Activated T-cell treated with anti-CD3 and anti-CD28 coated beads for 1 hour (primary cell): Measurements from ENCODE around the gene NTPCR.

Experiments
- DNase-seq: peaks from one replicate; pipeline ENCODE4 v3.0.0-alpha.2; 2020; ENCODE audit warnings: low read depth

Gene NTPCR

DNA sequence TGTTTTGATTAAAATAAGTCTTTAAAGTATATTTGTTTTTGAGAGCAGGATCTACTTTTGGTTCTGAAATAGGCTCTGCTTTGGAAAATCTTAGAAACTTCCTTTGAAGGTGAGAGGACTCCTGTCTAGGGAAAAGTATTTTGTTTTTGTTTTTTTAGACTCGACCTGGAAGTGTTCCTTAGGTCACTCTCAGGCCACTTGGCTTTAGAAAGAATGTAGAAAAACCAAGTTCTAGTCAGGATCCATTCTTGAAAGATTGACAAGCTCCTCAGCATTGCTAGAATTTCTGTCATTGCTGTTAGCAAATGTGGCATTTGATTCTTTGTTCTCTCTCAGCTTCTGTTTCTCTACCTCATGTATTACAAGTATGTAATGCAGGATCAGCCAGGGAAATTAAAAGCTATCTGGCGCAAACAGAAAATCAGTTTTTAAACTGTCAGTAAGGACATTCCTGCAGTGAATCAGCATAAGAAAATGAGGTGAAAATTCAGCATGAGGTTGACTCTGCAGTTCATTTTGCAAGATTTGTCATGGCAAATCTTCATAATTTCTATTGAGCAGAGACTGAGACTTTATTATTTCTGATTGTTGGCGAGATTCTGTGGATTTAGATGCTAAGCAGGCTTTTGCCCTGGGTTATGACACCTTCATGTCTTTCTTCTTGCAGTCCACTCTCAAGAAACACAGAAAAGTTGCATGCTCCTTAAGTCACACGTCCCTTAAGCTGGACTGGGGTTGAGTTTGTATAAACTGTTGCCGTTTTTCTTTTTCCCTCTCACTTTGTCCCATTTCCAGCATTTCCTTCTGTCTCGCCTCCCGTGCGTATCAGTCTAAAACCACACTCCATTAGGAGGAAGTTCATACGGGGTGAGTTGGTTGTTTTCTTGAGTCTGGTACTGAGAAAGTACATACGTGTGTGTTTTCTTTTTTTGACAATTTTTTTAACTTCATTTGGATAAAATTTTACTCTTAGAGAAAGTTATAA lies 12.6 kb downstream of the NTPCR start:
- DNase-seq: no peak

DNA sequence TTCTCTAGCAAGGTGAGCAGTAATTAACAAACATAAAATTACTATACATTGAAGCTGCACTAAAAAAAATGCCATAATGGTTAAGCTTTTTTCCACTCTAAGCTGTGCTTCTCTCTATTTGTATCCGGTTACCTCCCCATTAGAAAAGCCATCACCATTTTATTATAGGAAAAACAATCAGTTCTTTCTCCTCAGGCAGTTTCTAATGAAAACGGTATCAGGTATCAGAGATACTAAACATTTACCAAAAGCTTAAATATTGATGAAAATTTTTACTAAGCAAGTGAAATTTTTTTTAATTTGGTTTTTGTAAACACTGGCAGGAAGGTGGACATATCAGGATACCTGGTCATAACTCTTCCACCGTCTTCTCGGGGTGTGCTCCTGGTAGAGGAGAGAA lies 14.2 kb downstream of the NTPCR start:
- no peak for DNase-seq

DNA sequence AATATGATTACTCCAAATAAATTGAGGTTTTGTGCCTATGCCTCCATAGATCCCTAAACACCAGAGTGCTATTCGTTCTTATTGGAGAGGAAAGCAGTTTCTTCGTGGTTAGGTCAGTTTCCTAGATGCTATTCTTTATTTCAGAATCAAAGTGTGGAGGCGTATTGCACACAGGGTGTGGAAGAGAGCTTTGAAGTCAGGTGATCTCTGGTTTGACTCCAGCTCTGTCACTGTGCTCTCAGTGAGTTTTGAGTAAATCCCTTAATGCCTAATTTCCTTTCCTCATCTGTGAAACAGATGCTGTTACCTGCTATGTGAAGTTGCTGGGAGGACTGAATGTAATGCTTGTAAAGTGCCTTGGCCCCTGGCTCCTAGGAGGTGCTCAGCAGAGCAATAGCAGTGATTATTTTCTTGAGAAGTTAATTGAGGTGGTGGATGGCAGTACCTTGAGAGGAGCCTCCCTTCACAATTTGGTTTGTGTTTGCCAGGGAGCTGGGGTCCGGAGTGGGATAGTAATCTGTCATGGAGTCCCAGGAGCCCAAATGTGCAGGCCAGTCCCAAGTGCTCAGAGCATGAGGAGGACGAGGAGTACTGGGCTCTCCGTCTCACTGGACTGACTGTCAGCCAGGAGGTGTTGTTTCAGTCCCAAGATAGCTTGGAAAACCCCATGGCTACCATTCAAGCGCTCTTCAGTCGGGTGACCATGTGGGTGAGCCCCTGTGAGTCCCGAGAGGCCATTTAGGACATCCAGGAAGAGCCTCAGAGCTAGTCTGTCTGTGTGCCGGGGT lies 14.9 kb downstream of the NTPCR start:
- DNase-seq: no peak

DNA sequence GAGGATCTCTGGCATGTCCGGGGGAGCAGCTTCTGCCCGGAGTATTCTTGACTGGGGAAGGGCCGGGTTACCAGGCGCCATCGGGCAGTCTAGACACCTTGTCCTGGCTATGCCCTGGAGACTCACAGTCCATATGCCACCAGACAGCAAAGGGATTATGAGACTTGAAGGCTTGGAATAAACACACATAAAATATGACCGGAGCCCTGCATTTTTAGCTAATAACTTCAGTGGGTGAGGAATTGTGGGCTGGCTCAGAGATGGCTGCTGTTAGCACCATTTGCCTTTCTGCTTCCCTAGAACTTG lies 15.5 kb downstream of the NTPCR start:
- DNase-seq: no peak

DNA sequence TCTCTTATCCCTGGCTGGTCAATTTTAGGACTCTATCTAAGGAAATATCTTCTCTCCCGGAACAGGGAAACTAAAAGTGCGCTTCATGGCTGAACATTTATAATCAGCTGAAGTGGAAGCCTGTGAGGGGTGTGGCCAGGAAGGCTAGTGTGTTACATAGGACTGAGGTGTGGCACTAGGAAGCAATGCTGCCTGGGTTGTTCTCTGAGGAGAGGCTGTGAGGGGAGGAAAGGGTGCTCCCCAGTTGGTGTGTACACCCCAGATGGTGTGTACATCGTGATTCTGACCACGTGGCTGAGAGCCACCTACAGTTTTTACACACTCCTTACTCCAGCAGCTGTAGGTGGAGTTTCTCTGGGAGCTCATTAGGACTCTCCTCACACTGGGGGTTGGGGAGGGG lies 16.3 kb downstream of the NTPCR start:
- DNase-seq: no peak

DNA sequence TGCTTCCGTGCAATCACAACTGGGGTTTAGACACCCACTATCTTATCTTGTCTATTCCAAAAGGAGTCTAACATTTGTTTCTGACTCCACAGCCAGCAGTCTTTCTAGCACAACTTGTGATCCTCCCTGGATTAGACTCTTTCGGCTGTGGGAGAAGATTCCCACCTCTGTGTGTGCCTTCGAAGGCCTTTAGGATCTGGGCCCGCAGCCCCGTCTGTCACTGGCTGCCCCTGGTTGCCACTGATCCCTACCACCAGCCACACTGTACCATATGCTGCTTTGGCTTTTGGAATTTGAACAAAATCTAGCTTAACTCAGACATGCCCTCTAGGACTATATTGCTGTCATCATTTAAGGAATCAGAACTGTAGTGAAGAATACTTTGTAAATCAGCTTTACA lies 18.0 kb downstream of the NTPCR start:
- no peak for DNase-seq

DNA sequence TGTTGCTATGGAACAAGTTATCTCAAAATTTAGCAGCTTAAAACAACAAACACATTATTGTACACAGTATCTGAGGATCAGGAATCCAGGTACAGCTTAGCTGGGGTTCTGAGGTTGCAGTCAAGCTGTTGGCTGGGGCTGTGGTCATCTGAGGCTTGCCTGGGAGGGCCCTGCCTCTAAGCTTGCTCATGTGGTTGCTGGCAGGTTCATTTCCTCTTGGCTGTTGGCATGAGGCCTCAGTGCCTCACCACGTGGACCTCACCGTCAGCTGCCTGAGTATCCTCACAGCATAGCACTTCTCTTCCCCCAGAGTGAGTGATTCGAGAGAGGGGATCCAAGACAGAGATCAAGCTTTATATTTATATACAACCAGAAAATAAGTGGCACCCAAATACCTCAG lies 18.6 kb downstream of the NTPCR start:
- no peak for DNase-seq

DNA sequence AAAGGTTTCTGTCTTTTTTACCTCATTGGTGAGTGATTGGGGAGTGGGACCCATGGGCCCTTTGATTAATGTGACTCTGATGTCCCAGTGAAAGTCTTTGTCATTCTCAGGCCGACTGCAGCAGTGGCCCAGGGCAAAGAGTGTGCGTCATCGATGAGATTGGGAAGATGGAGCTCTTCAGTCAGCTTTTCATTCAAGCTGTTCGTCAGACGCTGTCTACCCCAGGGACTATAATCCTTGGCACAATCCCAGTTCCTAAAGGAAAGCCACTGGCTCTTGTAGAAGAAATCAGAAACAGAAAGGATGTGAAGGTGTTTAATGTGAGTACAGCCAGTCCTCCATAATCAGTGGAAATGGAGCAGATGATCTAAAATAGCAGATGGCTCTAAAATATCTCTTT lies 19.4 kb downstream of the NTPCR start:
- DNase-seq: no peak

DNA sequence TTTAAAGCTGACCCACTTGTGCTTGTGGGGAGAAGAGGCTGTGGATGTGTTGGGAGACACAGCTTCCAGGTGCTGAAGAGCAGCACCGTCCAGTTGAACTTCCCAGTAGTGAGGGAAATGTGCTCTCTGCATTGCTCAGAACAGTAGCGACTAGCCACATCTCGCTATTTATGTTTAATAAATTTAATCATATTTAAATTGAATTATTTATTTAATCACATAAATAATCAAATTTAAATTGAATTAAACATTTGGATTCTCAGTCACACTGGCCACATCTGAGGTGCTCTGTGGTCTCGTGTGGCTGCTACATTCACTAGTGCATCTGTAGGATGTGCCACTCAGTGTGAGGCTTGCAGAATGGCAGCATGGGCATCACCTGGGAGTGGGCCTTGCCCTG lies 20.1 kb downstream of the NTPCR start:
- DNase-seq: no peak

DNA sequence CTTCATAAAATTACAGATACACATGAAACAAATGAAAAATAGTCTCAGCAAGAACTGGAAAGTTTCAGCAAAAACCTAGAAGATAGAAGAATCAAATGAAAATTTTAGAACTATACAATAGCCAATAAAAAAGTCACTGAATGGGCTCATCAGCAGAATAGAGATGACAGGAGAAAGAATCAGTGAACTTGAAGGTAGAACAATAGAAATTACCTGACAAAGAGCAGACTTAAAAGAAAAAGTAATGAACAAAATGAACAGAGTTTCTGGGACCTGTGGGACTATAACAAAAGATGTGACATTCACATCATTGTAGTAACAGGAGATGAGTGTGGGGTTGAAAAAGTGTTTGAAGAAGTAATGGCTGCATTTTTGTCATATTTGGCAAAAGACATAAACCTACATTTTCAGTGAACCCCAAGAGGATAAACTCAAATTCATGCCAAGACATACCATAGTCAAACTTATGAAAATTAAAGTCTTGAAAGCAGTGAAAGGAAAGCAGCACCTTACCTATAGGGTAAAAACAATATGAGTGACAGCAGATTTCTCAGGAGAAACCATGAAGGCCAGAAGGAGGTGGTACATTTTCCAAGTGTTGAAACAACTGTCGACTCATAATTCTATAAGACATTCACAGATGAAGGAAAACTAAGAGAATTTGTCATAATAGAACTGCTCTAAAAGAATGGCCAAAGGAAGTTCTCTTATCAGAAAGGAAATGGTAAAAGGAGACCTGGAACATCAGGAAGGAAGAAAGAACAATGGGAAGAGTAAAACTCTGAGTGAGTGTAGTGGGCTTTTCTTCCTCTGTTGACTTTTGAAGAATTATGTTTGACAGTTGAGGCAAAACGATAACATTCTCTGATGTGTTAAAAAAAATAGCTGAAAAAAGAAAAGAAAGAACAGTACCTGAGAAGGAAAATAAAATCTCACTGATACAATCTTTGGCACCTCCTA lies 23.5 kb downstream of the NTPCR start:
- DNase-seq: no peak

DNA sequence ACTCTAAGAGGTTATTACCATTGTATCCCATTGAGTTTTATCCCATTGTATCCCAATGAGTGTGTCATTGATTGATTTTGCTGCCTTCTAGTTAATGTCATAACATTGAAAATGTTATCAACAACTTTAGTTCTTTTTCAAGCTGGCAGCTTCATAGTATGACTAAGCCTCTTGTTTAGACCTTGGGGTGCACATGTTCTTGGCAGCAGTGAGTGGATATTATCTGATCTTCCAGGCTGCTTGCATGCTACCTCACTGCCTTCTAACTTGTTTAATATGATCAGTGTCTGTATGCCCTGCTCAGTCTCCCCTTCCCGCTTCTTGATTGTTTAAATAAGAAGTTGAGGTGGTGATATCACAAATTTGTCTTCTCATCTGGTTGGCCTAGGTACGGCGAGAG lies 24.6 kb downstream of the NTPCR start:
- no peak for DNase-seq

DNA sequence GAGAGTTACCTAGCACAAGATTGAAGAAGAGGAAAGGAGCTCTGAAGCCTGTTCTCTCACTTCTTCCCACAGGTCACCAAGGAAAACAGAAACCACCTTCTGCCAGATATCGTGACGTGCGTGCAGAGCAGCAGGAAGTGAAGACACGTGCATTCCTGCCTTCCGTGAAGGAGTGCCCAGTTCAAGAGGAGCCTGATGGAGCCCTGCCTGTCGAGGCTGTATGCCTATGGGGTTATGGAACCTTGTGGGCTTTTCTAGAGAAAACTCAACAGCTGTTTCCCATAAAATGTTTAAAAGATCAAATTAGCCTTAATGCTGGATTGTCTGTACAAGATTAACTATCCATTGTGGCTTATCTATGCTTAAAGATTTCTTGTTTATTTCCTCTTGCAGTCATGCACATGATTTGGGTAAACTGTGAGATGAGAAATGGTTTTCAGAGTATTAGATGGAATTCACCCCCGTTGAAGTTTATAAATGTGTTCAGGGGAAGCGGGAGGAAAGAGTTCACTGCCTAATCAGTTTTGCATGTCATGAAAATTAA lies 27.8 kb downstream of the NTPCR start:
- no peak for DNase-seq

DNA sequence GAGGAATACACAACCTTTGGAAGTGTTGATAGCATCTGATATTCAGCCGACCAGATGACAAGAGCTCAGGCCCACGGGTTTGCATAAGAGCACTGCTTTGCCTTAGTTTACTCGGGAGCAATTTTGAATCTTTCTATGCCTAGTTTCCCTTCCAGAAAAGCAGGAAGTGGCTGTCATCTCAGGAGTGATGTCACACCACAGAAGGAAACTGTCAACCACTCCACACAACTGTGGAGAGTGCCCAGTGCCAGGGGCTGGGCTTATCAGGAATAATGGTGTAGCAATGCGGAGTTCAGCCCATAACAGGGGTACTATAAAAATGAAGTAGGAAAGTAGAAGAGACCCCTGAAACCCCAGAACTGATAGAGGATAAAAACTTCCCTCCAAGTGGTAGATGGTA lies 28.4 kb downstream of the NTPCR start:
- DNase-seq: no peak

DNA sequence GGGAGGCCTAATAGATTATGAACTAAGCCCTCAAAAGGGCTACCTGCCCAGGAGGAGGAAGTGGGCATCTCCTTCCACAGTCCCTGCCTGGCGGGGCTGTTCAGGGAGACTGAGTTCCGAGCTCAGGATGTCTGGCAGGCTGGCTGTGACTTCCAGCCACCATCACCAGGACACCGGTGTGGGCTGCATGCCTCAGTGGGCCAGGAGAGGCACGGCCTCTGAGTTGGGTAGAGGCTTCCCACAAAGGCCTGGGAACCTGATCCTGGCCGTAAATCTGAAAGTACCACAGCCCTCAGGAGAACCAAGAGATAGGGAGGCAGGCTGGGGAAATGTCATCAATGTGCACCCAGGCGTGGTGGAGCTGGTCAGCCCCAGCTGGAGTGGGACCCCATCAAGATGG lies 29.1 kb downstream of the NTPCR start:
- no peak for DNase-seq

DNA sequence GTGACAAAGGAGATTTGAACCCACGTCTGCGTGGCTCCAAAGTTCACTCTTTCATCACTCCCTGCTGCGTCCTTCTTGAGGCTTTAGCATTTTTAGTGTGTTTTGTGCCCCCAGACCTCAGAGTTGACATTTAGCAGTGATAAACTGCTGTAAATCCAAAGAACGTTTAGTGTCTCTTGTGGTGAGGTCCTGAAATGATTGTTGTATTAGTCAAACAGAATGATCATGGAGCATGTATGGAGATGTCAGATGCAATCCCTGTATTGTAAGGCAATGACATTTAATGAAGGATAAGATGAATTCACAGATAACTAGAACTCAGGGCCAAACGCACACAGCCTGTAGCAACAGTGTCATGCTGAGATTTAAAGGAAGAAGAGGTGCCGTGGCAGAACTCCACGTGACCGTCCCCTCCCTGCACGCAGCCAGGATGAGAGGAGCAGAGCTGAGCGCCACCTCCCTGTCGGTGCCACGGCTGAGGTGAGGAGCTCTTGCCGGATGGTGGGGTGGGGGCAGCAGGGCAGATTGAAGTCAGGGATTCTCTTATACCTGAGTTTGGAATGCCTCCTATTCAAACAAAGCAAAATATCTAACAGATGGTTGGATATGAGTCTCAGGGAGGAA lies 30.1 kb downstream of the NTPCR start:
- DNase-seq: no peak

DNA sequence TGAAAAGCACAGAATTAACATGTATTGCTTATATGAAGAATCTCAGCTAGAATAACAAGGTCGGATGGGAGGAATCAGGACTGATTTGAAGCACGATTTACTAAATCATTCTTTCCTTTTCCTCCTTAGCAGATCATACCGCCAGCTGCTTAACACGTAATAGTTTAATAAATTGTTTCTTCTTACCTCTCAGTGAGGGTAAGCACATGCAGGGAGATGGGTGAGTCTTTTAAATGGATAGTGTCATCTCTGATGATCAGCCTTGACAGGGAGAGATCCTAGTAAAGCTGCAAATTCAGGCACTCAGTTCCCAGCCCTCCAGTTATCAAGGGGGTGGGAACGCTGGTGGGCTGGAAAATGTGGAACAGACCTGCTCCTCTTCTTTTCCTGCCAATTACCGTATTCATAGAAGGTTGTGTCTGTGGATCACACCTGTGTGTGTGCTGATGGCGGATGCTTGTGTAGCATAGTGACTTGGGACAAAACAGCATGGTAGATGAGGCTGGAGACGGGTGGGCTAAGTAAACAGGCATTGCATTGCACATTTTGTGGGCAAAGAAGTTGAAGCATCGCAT lies 30.7 kb downstream of the NTPCR start:
- DNase-seq: no peak

DNA sequence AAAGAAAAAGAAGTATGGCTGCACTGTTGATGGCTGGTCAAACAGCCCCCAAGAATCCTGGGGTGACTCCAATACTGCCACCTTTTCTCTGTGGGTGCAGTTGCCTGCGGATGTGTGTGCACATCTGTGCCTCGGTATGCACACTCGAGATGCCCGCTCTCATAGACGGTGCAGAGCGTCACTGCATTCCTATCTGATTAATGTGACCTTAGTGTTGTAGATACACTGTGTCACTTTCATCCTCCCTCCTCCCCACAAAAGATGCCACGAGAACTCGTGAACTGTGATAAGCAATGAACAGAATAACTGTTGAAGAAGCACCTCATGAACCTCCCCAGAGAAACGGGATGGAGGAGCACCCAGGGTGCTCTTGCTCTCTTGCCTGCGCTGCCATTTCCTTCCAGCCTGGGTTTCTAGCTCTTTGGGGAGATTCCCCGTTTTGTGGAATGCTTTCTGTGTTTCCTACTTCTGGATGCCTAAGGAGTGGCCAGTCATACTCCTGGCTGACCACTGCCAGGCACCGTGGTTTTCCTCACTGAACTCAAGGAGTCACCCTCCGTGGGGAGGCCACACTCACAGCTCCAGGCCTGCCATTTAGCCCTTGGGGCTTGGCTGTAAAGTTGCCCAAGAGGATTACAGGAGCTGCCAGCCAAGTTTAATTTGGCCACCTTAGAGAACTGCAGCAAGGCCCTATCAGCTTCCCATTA lies 32.0 kb downstream of the NTPCR start:
- DNase-seq: no peak

DNA sequence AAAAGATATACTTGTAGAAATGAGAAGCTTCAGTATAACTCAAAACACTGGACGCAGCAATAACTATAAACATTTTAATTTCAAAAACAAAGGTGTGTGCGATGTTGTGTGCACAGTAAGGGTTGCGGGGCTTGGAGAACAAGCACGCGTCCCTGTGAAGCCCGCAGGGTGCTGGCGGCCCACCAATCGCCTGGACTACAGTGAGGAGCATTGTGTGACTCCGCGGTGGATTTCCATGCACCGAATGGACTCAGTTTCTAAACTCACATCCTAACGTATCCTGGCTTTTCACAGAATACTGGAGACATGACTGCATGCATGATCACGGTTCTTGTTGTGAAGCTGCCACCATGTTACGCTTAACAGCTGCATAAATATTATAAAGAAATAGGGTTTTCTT lies 33.0 kb downstream of the NTPCR start:
- no peak for DNase-seq

DNA sequence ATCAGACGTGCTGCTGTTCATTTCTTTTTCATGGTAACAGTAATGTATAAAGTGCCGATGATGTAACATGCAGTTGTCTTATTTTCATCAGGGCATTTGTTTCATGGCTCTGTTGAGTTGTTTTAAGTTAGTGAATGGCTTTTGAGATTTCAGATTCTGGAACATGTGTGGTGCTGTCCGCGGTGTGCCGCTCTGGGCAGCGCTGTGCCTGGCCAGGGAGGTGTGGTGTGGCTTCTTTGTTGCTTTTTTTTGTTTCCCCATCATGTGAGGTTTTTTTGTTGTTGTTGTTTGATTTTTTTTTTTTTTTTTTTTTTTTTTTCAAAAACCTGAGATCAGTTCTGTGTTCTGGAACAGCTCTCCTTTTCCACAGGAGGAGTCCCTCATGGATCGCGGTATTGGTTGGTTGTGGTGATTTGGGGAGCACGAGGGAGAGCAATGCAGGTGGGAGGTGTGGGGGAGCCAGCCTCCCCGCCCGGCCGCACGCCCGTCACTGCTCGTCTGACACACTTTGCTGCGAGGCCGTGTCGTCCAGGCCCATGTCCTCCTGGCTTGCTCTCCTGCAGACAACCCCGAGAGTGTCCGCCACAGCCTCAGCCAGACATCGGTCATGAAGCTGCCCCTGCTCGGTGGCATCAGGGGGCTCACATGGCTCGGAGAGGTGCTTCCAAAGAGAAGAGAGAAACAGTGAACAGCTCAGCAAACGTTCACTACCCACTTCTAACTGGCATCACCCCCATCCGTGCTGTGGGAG lies 33.6 kb downstream of the NTPCR start:
- no peak for DNase-seq
